EH (cell line): Measurements from ENCODE around the gene FEM1B.

Experiments
- DNase-seq: peaks from one replicate; pipeline ENCODE4 v3.0.0-alpha.2; 2015; ENCODE audit warnings: low read depth

FEM1B gene

GRCh38 chr15:68259883-68260282 lies 17.7 kb upstream of the FEM1B start:
- DNase-seq: no peak

GRCh38 chr15:68261241-68261640 lies 16.3 kb upstream of the FEM1B start:
- DNase-seq: no peak

GRCh38 chr15:68261980-68262379 lies 15.6 kb upstream of the FEM1B start:
- no peak for DNase-seq

- no peak for DNase-seq
Observed at GRCh38 chr15:68262514-68263356, 14.8 kb upstream of the FEM1B start.

- no peak for DNase-seq
Observed at GRCh38 chr15:68264282-68264681, 13.3 kb upstream of the FEM1B start.

- DNase-seq: no peak
Observed at GRCh38 chr15:68265081-68265480, 12.5 kb upstream of the FEM1B start.

- no peak for DNase-seq
Observed at GRCh38 chr15:68265674-68266073, 11.9 kb upstream of the FEM1B start.

GRCh38 chr15:68268405-68268804 lies 9.1 kb upstream of the FEM1B start:
- no peak for DNase-seq

GRCh38 chr15:68271854-68272471 lies 5.6 kb upstream of the FEM1B start:
- DNase-seq: peak; percentile 95

- peak; percentile 99 for DNase-seq
Observed at GRCh38 chr15:68272721-68273271, 4.7 kb upstream of the FEM1B start.

GRCh38 chr15:68274201-68274848 lies 3.2 kb upstream of the FEM1B start:
- no peak for DNase-seq

GRCh38 chr15:68275165-68275746 lies 2.3 kb upstream of the FEM1B start:
- no peak for DNase-seq

GRCh38 chr15:68276668-68277067 lies 877 bp upstream of the FEM1B start:
- DNase-seq: no peak

- peak; percentile 65 for DNase-seq
Observed at GRCh38 chr15:68277131-68277602, 378 bp upstream of the FEM1B start.

GRCh38 chr15:68278345-68278594 lies 725 bp downstream of the FEM1B start:
- DNase-seq: no peak

GRCh38 chr15:68278595-68279405 lies 1.3 kb downstream of the FEM1B start:
- peak; percentile 60 for DNase-seq

- no peak for DNase-seq
Observed at GRCh38 chr15:68279779-68280753, 2.5 kb downstream of the FEM1B start.

- no peak for DNase-seq
Observed at GRCh38 chr15:68281008-68281407, 3.5 kb downstream of the FEM1B start.

GRCh38 chr15:68283401-68283800 lies 5.9 kb downstream of the FEM1B start:
- no peak for DNase-seq

GRCh38 chr15:68284616-68285258 lies 7.2 kb downstream of the FEM1B start:
- DNase-seq: no peak
